Activated CD8-positive, alpha-beta T cell treated with anti-CD3 and anti-CD28 coated beads for 36 hours (primary cell): ENCODE data around the gene CDH13. TPM values are rescaled to one million over a fixed set of nuclear protein-coding genes. Genes with fewer than 3 reads are reported as not detected.
A peak's percentile ranks its signal among the peaks of the same experiment; 100 is the strongest.

Source experiments
- ATAC-seq: fragments of 200-7000 bp; cut with Tn5 transposase; one replicate; pipeline ENCODE4 v1.10.0; 2021; ENCODE audit warnings: mild to moderate bottlenecking, moderate library complexity
- CTCF ChIA-PET: fragments of 350-600 bp; sonication (Branson Sonifier 250); formaldehyde crosslinking; loops from one replicate; lab custom pipeline; 2021; ENCODE audit warnings: antibody characterized with exemption; lab: Charles Lee
- POLR2A ChIA-PET: fragments of 350-600 bp; sonication (Branson Sonifier 250); formaldehyde crosslinking; loops from one replicate; lab custom pipeline; 2021; ENCODE audit warnings: antibody characterized with exemption; lab: Charles Lee
- DNase-seq: peaks from one replicate; pipeline ENCODE4 v3.0.0-alpha.2; 2020
- H3K27ac Mint-ChIP-seq: one replicate; pipeline ENCODE4 v1.8.0; 2021; ENCODE audit warnings: mild to moderate bottlenecking, mixed read lengths
- H3K27me3 Mint-ChIP-seq: one replicate; pipeline ENCODE4 v1.8.0; 2021; ENCODE audit warnings: mixed read lengths
- H3K36me3 Mint-ChIP-seq: one replicate; pipeline ENCODE4 v1.8.0; 2021; ENCODE audit warnings: low read depth, mixed read lengths
- H3K4me1 Mint-ChIP-seq: one replicate; pipeline ENCODE4 v1.8.0; 2021; ENCODE audit warnings: low read depth, mixed read lengths
- H3K4me3 Mint-ChIP-seq: one replicate; pipeline ENCODE4 v1.8.0; 2021; ENCODE audit warnings: mild to moderate bottlenecking, moderate library complexity, mixed read lengths
- H3K9me3 Mint-ChIP-seq: one replicate; pipeline ENCODE4 v1.8.0; 2021; ENCODE audit warnings: mixed read lengths
- intact Hi-C: fragments of 100-400 bp; cut with micrococcal nuclease; formaldehyde crosslinking; loops from one replicate; pipeline ENCODE4 v1.10.0; 2022
- total RNA-seq, 2 experiments: library from RNA; stranded (reverse); gene quantifications; one replicate each; pipeline ENCODE4 v1.2.3, GENCODE V29; 2021
- TF ChIP-seq, protein P1 (sequence below): fragments of 200-600 bp; IDR thresholded peaks from one replicate; pipeline ENCODE4 v1.8.0; 2022; ENCODE audit warnings: antibody characterized with exemption, mild to moderate bottlenecking

Gene CDH13
- total RNA-seq, 2 experiments from 2014 or later, result not detected

DNA sequence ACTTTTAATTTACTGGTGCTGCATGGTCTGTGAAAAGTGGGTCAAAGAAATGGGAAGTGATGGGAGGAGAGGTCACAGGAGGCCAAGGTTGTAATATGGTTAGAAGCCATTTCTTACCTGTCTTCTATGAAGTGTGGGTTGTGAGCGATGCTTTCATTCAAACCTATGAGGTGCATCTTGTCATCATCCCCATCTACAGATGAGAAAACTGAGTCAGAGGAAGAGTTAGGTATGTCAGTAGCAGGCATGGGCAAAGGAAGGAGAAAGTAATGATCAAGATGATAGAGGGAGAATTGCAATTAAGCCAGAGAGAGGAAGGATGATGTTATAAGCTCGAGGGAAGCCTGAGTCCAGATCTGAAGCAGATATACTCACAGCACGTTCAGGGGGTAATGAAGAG is 19.7 kb downstream of the CDH13 start:
- CTCF ChIA-PET, result no interaction called here

DNA sequence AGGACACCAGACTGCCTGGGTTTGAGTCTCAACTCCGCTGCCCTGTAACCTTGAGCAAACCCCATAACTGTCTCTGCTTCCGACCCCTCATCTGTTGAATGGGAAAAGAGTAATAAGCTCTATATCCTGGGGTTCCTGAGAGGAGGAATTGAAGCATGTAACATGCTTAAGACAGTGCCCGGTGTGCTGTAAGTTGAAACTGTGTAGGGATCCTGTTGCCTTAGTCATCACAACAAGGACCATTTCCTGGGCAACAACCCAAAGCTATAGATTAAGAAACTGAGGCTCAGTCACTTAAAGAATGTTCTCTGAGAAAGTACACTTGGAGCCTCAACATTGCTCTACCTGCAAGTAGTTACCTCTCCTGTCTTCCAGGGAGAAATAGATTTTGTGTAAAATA is 23.0 kb downstream of the CDH13 start:
- POLR2A ChIA-PET, result no interaction called here
- TF ChIP-seq, protein P1, sequence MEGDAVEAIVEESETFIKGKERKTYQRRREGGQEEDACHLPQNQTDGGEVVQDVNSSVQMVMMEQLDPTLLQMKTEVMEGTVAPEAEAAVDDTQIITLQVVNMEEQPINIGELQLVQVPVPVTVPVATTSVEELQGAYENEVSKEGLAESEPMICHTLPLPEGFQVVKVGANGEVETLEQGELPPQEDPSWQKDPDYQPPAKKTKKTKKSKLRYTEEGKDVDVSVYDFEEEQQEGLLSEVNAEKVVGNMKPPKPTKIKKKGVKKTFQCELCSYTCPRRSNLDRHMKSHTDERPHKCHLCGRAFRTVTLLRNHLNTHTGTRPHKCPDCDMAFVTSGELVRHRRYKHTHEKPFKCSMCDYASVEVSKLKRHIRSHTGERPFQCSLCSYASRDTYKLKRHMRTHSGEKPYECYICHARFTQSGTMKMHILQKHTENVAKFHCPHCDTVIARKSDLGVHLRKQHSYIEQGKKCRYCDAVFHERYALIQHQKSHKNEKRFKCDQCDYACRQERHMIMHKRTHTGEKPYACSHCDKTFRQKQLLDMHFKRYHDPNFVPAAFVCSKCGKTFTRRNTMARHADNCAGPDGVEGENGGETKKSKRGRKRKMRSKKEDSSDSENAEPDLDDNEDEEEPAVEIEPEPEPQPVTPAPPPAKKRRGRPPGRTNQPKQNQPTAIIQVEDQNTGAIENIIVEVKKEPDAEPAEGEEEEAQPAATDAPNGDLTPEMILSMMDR, result no peak

More for the DNA sequence above, 19.7 kb downstream of the CDH13 start:
- Mint-ChIP-seq H3K4me3 (no peak overlapping the region), H3K36me3 (no peaks in the 10 kb centered on the region), H3K27ac (no peak overlapping the region), H3K4me1 (peaks cover 26% of the 10 kb centered on the region), H3K27me3 (peaks cover 3% of the 10 kb centered on the region), H3K9me3 (no peaks in the 10 kb centered on the region)
- DNase-seq (no peak), ATAC-seq (no peak)
- POLR2A ChIA-PET, result no interaction called here
- TF ChIP-seq, protein P1, result no peak
- intact Hi-C loops, result no loop called here

DNA sequence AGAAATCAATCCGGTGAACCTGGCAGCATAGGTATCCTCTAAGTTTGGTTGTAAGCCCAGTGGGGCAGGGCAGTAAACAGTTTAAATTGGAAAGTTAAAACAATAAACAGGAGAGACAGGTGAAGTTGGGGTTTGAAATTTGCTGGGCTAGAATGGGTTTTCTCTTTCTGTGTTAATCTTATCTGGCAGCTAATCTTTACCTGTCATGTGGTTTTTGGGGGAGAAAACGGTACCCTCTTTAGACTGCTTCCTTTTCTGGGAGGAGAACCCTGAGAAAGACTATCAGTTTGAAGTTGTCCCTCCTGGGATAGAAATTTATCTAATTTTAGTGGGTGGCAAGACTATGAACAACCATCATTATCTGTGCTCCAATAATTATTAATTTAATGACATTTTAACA is 24.0 kb downstream of the CDH13 start:
- Mint-ChIP-seq H3K27me3 (peaks cover 3% of the 10 kb centered on the region), H3K9me3 (no peaks in the 10 kb centered on the region), H3K27ac (peak overlapping the region; percentile 58), H3K36me3 (no peaks in the 10 kb centered on the region), H3K4me3 (no peak overlapping the region), H3K4me1 (peaks cover 61% of the 10 kb centered on the region)
- intact Hi-C loops, result no loop called here
- DNase-seq (no peak), ATAC-seq (no peak)
- TF ChIP-seq, protein P1, result no peak
- ChIA-PET POLR2A (interaction anchor here (0.7 kb wide), 1 partner anchor 32 kb away, joined by 3 read pairs; no protein-coding TSS in a partner anchor), CTCF (interaction anchor here (1.2 kb wide), 1 partner anchor 21 kb away, joined by 3 read pairs; no protein-coding TSS in a partner anchor)

More for the DNA sequence above, 23.0 kb downstream of the CDH13 start:
- CTCF ChIA-PET, result no interaction called here
- intact Hi-C loops, result no loop called here
- Mint-ChIP-seq H3K27ac (no peak overlapping the region), H3K27me3 (peaks cover 3% of the 10 kb centered on the region), H3K4me1 (peaks cover 52% of the 10 kb centered on the region), H3K36me3 (no peaks in the 10 kb centered on the region), H3K4me3 (no peak overlapping the region), H3K9me3 (no peaks in the 10 kb centered on the region)
- DNase-seq, result no peak
- no peak for ATAC-seq

DNA sequence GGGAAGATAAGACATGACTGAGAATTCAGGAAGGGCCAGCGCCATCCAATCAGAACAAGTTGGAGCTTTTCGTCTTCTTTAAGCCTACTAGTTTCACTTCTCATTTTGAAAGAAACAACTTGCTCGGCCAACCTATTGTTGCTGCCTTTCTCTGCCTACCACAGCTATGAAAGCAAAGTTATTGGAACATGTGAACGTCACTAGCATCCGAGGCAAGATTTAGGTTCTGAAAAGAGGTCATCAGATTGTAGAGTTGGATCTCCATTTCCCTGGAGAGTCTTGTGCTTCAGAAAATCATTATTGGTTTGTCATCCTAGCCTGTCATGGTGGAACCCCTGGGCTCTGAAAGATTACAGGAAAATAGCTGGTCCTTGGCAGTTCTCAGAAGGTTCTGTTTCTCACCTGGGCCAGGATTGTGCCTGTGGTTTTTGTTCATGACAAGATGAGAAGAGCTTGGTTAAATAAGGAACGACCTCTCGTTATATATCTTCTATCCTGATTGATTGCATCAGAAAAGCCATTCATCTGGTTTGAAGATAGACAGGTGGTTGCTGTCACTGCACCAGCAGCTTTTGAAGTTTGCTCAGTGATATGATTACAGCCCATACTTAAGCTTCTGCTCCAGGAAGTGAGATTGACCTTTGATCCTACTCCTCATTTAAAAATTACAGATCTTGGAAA is 25.3 kb downstream of the CDH13 start:
- DNase-seq (peak; percentile 37), ATAC-seq (peak; percentile 6)
- H3K36me3 Mint-ChIP-seq, result no peaks in the 10 kb centered on the region

More for the DNA sequence above, 25.3 kb downstream of the CDH13 start:
- CTCF ChIA-PET, result interaction anchor here (2.2 to 5.1 kb wide), 2 partner anchors 11 to 19 kb away, joined by 7 to 51 read pairs; no protein-coding TSS in a partner anchor
- Mint-ChIP-seq H3K4me1 (peaks cover 73% of the 10 kb centered on the region), H3K27ac (peak overlapping the region; percentile 93), H3K27me3 (peaks cover 3% of the 10 kb centered on the region), H3K9me3 (no peaks in the 10 kb centered on the region), H3K4me3 (peak overlapping the region; percentile 54)
- TF ChIP-seq, protein P1, result no peak
- POLR2A ChIA-PET, result interaction anchor here (0.7 kb wide), 2 partner anchors 13 to 48 kb away, joined by 3 to 5 read pairs; no protein-coding TSS in a partner anchor
- intact Hi-C loops, result no loop called here
